Stimulated activated CD4-positive, alpha-beta T cell treated with anti-CD3 and anti-CD28 coated beads, Interleukin-1b, Interleukin-23, amount 100 ng/mL, for 24 hours (primary cell): Measurements from ENCODE around the gene CD180.

ENCODE experiments used
- DNase-seq, 4 experiments: peaks; one replicate each; pipeline ENCODE4 v3.0.0-alpha.2; 2020; ENCODE audit warnings: low read depth in 4 of 4, low spot score in 1 of 4

The CD180 gene

GRCh38 chr5:67214036-67214435 lies 17.4 kb upstream of the CD180 start:
- no peak for DNase-seq

DNA sequence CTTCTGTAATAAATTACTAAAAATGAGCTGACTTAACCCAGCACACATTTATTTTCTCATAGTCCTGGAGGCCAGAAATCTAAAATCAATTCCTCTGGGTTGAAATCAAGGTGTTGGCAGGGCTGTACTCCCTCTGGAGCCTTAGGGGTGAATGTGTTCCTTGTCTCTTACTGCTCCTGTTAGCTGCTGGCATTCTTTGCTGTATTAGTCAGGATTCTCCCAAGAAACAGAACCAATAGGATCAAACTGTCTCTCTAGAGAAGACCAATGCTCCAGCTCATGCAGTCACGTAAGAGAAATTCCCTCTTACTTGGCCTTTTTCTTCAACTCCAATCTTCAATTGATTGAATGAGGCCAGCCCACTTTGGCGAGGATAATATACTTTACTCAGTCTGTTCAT lies 15.3 kb upstream of the CD180 start:
- no peak for DNase-seq

GRCh38 chr5:67209141-67209771 lies 12.7 kb upstream of the CD180 start:
- peak in 3 of 4 experiments; percentile 21 to 39 (median 27) for DNase-seq

DNA sequence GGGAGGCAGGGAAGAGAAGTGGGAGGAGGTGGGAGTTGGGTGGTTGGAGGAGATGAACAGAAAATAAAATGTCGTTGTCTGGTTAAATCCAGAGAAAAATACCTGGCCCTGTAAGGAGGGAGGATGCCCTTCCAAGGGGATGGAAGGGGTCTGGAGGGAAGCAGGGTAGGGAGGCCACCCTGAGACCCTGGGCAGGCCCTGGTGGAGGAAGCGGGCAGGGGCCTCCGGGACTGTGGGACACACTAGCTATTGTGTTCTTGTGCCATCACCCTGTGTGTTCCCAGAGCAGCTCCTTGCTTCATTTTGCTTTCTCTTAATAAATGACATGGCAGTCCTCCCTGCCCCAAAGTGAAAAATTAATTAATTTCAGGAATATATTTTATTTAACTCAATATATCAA lies 11.8 kb upstream of the CD180 start:
- DNase-seq, result no peak

- DNase-seq, result peak in 3 of 4 experiments; percentile 57 to 79 (median 69)
Measured at GRCh38 chr5:67206929-67207328, 10.3 kb upstream of the CD180 start.

- DNase-seq, result no peak
Measured at GRCh38 chr5:67206461-67206860, 9.9 kb upstream of the CD180 start.

DNA sequence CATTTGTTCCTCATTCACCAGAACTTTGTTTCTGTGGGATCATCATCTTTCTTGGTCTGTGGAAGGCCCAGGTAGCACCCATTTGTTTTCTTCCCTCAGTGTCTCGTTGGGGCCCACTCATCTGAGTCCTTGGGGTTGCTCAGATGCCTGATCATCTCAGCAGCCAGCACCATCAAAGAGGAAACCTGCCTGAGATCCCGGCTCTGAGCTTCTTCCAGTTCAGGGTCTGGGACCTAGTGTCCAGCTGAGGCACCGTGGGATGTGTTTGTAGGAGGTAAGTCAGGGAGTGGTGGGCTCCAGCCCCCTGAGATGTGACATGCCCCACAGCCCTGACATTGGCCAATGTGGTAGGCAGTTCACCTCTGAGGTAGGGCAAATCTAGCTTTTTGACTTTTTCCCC lies 9.4 kb upstream of the CD180 start:
- DNase-seq, result no peak

- no peak for DNase-seq
Measured at GRCh38 chr5:67204821-67205220, 8.2 kb upstream of the CD180 start.

GRCh38 chr5:67203701-67204074 lies 7.1 kb upstream of the CD180 start:
- DNase-seq, result no peak

- DNase-seq, result no peak
Measured at GRCh38 chr5:67202828-67203227, 6.2 kb upstream of the CD180 start.

DNA sequence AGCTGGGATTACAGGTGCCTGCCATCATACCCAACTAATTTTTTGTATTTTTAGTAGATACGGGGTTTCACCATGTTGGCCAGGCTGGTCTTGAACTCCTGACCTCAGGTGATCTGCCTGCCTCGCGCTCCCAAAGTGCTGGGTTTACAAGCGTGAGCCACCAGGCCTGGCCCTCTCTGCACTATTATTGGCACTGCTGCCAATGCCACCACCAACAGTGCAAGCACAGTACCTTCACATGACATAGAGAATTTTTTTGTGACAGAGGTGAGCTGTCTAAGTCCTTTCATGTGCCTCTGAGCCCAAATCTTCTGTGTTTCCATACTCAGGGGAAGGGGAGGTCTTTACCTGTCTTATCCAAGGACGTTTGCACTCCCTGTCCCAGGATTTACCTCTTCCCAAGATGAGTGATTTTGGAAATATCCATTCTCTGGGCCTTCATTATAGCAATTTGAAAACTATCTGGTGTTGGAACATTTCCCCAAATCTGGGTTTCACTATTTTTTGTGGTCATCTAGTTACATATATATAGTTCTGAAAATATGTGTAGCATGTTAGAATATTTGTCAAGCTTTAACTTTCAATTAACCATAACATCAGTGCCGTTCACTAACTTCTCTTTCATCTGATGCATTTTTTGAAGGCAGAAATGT lies 5.4 kb upstream of the CD180 start:
- no peak for DNase-seq

DNA sequence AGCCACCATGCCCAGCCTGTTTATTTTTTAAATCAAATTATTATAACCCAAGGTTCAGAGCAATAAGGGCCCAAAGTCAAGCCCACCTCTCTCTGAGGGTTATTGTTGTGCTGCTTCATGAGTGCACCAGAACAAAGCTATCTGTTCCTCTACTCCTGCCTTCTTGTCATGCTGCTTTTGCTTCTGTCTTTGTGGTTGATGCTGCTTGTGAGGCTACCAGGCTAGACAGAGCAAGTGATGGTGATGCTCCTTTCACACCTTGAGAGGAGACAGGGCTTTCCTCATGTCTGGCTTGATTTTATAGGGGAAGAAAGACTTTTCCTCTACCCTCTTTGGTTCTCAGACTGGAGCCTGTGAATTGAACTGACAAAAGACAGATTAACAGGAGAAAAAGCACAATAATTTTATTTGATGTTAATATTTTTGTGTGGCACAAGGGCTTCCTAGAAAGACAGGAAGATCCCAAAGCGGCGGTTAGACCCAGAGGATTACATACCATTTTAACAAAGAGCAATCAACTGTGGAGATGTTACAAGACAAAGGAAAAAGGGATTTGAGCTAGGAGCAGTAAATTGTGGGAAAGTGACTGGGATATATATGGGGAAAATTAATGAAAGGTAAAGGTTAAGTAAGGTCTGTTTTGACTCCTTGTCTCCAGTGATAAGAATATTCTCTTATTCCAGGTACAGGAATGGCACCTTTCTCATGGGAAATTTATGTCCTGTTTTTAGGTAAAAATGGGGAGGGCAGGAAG lies 4.4 kb upstream of the CD180 start:
- no peak for DNase-seq

DNA sequence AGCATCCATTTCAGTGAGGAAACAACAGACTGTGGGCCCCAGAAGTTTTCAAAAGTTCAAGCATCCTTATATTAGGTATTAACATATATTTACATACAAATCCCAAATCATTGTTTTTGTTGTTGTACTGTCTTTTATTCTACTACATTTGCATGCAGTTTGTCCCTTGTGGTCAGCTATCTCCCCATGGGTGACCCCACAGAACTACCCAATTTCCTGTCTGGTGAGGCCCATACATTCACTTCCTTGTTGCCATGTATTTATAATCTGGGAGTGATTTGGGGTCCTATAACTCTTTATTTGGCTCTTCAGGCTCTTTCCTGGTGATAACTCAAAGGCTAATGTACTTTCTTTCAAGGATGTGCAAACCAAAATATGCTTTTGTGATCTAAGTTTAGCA lies 3.3 kb upstream of the CD180 start:
- no peak for DNase-seq

- DNase-seq, result no peak
Measured at GRCh38 chr5:67198917-67199316, 2.3 kb upstream of the CD180 start.

DNA sequence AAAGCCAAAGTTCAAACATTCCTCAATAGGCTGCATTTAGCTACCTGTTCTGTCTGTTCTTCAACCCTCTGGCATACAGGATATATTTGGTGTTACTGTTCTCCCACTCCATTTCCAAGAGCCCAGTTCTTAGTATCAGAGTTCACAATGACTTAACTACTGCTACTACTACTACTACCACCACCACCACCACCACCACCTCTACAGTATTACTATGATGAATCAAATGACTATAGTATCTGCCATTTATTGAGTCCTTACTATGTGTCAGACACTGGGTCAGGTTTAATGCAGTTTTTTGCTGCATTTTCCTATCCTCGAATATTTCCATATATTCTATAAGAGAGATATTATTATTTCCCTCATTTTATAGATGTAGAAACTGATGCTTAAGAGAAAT lies 937 bp upstream of the CD180 start:
- no peak for DNase-seq

GRCh38 chr5:67195406-67196275 lies 958 bp downstream of the CD180 start:
- DNase-seq, result no peak

DNA sequence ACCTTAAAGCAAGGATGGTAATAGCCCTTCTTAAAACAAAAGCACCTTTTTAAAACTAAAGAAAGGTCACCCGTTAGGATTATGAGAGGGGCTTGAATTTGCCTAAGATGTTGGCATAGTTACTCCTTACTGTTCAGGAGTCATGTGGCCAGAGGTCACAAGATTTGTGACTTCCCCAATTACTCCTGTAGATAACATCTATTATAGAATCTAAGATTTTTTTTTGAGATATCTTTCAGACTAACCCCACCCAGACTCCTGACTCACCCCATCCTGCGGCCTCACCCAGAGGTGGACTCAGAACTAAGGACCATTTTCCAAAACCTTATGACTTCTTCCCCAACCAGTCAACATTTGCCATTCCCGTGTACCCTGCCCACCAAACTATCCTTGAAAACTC lies 2.4 kb downstream of the CD180 start:
- no peak for DNase-seq

DNA sequence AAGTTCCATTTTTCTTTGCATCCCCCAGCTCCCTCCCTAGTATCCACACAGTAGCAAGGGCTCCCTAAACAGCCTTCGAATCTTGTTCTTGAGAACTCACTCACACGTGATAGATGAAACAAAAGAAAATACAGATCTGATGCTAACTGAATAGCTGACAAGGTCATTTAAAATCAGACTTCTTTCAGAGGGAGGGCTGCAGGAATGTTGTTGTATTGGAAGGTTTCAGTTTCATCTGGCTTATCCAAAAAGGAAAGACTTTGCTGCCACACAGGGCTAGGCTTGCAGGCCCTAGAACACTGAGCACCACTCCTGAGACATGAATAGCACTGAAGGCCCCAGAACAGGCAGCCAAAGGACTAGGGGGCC lies 3.2 kb downstream of the CD180 start:
- DNase-seq, result no peak

GRCh38 chr5:67192719-67193438 lies 3.7 kb downstream of the CD180 start:
- DNase-seq, result no peak

DNA sequence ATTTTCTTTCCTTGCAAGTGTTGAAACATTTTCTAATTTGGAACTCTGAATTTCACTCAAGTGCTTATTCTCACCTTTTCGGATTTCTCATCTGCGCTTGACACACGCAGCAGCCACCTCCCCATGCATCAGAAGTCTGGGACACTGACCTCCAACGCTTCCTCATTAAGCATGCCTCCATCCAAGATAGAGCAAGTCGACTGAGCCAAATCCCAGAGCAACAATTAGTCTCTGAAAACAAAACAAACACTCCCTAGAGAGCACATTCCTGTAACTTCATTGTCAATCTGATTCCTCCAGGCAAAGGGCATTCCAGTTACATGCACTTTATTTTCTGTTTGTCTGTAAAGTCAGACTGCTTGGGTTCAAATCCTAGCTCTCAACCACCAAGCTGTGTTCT lies 5.7 kb downstream of the CD180 start:
- no peak for DNase-seq

GRCh38 chr5:67190410-67190809 lies 6.2 kb downstream of the CD180 start:
- no peak for DNase-seq
